ENCODE data around the gene AGAP1.

DNA sequence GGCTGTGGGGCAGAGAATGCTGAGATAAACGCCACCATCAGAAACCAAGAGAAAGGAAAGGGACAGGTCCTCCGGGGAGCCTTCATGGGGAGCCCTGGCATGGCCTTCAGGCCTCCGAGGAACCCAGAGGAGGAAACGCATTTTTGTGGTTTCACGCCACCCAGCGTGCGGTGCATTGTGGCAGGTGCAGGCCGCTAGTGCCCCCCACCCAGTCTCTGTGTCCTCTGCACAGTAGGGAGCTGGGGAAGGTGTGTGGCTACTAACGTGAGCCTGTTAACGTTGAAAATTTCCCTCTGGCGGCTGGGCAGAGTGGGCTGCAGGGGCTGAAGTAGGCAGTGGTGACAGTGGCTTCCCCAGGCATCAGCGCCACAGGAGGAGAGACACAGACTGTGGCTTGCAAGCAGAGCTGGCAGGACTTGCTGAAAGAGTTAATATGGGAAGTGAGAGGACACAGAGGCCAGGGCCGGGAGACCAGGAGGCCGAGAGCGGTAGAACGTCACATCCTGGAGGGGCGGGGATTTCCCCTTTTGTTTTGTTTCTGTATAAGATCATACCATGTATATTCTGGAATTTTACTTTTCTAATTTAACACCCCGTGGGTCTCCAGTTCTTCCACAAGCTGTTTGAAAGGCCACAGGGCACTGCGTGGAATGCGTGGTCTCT, 507.5 kb downstream of the AGAP1 start:
- TF ChIP-seq, protein P1, sequence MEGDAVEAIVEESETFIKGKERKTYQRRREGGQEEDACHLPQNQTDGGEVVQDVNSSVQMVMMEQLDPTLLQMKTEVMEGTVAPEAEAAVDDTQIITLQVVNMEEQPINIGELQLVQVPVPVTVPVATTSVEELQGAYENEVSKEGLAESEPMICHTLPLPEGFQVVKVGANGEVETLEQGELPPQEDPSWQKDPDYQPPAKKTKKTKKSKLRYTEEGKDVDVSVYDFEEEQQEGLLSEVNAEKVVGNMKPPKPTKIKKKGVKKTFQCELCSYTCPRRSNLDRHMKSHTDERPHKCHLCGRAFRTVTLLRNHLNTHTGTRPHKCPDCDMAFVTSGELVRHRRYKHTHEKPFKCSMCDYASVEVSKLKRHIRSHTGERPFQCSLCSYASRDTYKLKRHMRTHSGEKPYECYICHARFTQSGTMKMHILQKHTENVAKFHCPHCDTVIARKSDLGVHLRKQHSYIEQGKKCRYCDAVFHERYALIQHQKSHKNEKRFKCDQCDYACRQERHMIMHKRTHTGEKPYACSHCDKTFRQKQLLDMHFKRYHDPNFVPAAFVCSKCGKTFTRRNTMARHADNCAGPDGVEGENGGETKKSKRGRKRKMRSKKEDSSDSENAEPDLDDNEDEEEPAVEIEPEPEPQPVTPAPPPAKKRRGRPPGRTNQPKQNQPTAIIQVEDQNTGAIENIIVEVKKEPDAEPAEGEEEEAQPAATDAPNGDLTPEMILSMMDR (IDR thresholded peaks at IDR 0.05): no peak
- TF ChIP-seq POLR2A (IDR thresholded peaks at IDR 0.05): no peak
